ENCODE data around the gene NXN.
"Not testable (repeated sequence)": the region's sequence is repeated elsewhere in the genome, so short reads cannot be mapped to it uniquely, and the experiment has no call there.

NXN gene

DNA sequence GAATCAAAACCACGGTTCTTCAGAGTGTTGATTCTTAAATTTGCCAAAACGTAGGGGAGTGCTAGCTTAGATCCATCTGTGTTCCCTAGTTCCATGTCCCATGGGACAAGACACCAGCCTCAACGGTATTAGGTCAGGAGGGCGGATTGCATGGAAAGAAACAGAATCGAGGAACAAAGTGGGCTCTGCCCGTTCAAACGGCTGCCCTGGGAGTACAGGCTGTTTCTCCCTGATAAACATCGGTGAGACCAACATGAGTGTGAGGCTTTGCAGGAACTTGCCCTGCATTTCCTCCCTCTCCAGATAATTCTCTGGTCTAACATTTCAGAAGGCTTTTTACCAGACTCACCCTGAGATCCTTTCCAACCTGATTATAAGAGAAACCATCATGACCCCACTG is 115.3 kb downstream of the NXN start:
- Histone ChIP-seq H3K4me1 (ENCODE audit: control insufficient read depth, insufficient read depth, low read length) (peaks cover 35% of the 10 kb centered on the region), H3K27me3 (ENCODE audit: control insufficient read depth, insufficient read depth, low read length) (no peaks in the 10 kb centered on the region), H3K36me3 (ENCODE audit: control insufficient read depth, insufficient read depth, low read length) (no peaks in the 10 kb centered on the region), H3K4me3 (ENCODE audit: low read length) (no peak overlapping the region), H3K9ac (ENCODE audit: low read length) (no peak overlapping the region), H3K27ac (ENCODE audit: low read depth, low read length) (peak overlapping the region; percentile 79)

DNA sequence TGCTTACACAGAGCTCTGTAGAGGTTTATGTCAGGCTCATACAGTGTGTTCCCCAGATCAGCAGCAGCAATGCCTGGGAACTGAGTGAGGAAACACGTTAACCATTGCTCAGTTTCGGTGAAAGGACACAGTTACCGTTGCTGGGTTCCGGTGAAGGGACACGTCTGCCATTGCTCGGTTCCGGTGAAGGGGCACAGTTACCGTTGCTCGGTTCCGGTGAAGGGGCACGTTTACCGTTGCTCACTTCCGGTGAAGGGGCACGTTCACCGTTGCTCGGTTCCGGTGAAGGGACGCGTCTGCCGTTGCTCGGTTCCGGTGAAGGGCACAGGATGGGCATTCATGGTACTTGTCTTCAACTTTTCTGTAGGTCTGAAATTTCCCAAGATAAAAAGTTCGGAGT is 115.7 kb downstream of the NXN start:
- no peaks in the 10 kb centered on the region for H3K27me3 ChIP-seq (ENCODE audit: control insufficient read depth, insufficient read depth, low read length)
- H3K4me3 ChIP-seq (ENCODE audit: low read length), result no peak overlapping the region
- H3K27ac ChIP-seq (ENCODE audit: low read depth, low read length), result peak overlapping the region; percentile 79

GRCh38 chr17:862582-862981 is 117.0 kb downstream of the NXN start:
- Histone ChIP-seq H3K27ac (ENCODE audit: low read depth, low read length) (peak overlapping the region; percentile 63), H3K27me3 (ENCODE audit: control insufficient read depth, insufficient read depth, low read length) (no peaks in the 10 kb centered on the region), H3K4me1 (ENCODE audit: control insufficient read depth, insufficient read depth, low read length) (peaks cover 31% of the 10 kb centered on the region), H3K36me3 (ENCODE audit: control insufficient read depth, insufficient read depth, low read length) (no peaks in the 10 kb centered on the region), H3K4me3 (ENCODE audit: low read length) (no peak overlapping the region), H3K9ac (ENCODE audit: low read length) (no peak overlapping the region)

More for the DNA sequence above, 115.7 kb downstream of the NXN start:
- H3K36me3 ChIP-seq (ENCODE audit: control insufficient read depth, insufficient read depth, low read length), result no peaks in the 10 kb centered on the region
- H3K4me1 ChIP-seq (ENCODE audit: control insufficient read depth, insufficient read depth, low read length), result peaks cover 34% of the 10 kb centered on the region
- H3K9ac ChIP-seq (ENCODE audit: low read length), result no peak overlapping the region

DNA sequence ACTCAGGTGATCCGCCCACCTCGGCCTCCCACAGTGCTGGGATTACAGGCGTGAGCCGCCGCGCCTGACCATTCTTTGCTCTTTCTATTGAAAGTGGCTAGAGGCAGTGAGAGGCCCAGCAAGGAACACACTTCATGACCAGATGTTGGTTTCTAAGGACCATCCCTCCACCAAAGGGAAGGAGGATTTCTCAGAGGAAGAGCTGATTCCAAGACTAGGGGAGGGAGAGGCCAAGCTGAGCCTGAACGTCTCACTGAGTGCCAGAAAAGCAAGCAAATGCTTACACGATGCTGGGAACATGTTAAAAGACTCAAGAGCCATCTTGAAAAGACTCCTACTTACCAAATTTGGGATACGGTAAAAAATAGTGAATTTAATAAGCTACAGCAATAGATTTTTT is 118.2 kb downstream of the NXN start:
- no peak overlapping the region for H3K4me3 ChIP-seq (ENCODE audit: low read length)
- H3K27ac ChIP-seq (ENCODE audit: low read depth, low read length), result peak overlapping the region; percentile 63

DNA sequence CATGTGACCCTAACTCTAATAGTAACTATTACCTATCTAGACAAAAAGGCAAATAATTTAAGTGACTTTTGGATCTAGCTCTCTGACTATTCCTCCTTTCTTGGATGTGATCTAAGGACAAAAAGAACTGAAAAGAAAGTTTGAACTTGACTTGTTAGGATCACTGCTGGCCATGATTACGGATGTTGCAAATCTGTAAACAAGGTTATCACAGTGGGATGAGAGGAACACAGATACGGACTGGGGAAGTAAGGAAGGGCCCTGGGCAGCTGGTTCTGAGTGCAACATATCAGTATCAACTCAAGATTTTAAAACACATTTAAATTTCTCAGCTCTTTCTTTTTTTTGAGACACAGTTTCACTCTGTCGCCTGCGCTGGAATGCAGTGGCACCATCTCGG is 118.8 kb downstream of the NXN start:
- H3K9ac ChIP-seq (ENCODE audit: low read length), result no peak overlapping the region
- no peak overlapping the region for H3K4me3 ChIP-seq (ENCODE audit: low read length)
- H3K27ac ChIP-seq (ENCODE audit: low read depth, low read length), result peak overlapping the region; percentile 63
- peaks cover 31% of the 10 kb centered on the region for H3K4me1 ChIP-seq (ENCODE audit: control insufficient read depth, insufficient read depth, low read length)
- H3K36me3 ChIP-seq (ENCODE audit: control insufficient read depth, insufficient read depth, low read length), result no peaks in the 10 kb centered on the region
- no peaks in the 10 kb centered on the region for H3K27me3 ChIP-seq (ENCODE audit: control insufficient read depth, insufficient read depth, low read length)

More for the DNA sequence above, 118.2 kb downstream of the NXN start:
- H3K4me1 ChIP-seq (ENCODE audit: control insufficient read depth, insufficient read depth, low read length), result peaks cover 31% of the 10 kb centered on the region
- H3K27me3 ChIP-seq (ENCODE audit: control insufficient read depth, insufficient read depth, low read length), result no peaks in the 10 kb centered on the region
- H3K36me3 ChIP-seq (ENCODE audit: control insufficient read depth, insufficient read depth, low read length), result no peaks in the 10 kb centered on the region
- no peak overlapping the region for H3K9ac ChIP-seq (ENCODE audit: low read length)

GRCh38 chr17:859824-860195 is 119.8 kb downstream of the NXN start:
- Histone ChIP-seq H3K9ac (ENCODE audit: low read length) (no peak overlapping the region), H3K27ac (ENCODE audit: low read depth, low read length) (peak overlapping the region; percentile 89), H3K36me3 (ENCODE audit: control insufficient read depth, insufficient read depth, low read length) (no peaks in the 10 kb centered on the region), H3K27me3 (ENCODE audit: control insufficient read depth, insufficient read depth, low read length) (no peaks in the 10 kb centered on the region), H3K4me3 (ENCODE audit: low read length) (no peak overlapping the region), H3K4me1 (ENCODE audit: control insufficient read depth, insufficient read depth, low read length) (peaks cover 28% of the 10 kb centered on the region)

DNA sequence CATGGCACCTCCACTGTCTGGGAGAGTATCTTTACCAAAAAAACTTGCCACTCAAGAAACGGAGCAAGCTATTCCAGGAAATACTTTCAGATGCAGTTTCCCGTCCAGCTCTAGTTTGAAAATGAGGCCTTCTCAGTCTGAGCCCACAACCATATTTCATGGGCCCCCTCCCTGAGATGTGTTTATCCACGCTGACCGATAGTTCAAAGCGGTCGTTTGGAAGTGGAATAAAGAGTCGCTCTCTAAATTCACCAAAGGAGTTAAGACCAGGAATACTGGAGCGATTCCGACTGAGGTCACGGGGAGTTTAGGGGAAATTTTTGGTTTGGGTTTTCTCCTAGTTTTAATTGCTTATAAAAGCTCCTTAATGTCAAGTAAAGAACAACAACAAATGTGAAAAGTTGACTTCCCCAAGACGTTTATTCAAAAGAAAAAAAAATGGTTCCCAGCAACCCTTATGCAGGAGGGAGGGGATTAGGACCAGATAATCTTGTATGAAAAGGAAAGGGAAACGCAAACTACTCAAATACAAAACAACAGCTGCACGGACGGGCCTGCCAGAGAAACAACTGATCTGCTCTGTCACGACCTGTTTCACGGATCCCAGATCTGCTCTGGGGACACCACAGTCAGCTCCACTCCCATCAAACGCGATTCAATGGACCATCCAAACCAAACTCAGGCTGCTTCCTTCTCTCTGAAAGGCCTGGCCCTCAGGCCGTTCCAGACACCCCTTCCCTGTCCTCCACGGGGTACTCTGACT is 120.3 kb downstream of the NXN start:
- no peak overlapping the region for H3K9ac ChIP-seq (ENCODE audit: low read length)
- H3K4me1 ChIP-seq (ENCODE audit: control insufficient read depth, insufficient read depth, low read length), result peaks cover 25% of the 10 kb centered on the region
- H3K27me3 ChIP-seq (ENCODE audit: control insufficient read depth, insufficient read depth, low read length), result no peaks in the 10 kb centered on the region
- peak overlapping the region; percentile 89 for H3K27ac ChIP-seq (ENCODE audit: low read depth, low read length)
- H3K36me3 ChIP-seq (ENCODE audit: control insufficient read depth, insufficient read depth, low read length), result no peaks in the 10 kb centered on the region
- no peak overlapping the region for H3K4me3 ChIP-seq (ENCODE audit: low read length)

GRCh38 chr17:856149-856548 is 123.4 kb downstream of the NXN start:
- H3K9ac ChIP-seq (ENCODE audit: low read length), result no peak overlapping the region
- H3K36me3 ChIP-seq (ENCODE audit: control insufficient read depth, insufficient read depth, low read length), result no peaks in the 10 kb centered on the region
- no peak overlapping the region for H3K27ac ChIP-seq (ENCODE audit: low read depth, low read length)
- no peak overlapping the region for H3K4me3 ChIP-seq (ENCODE audit: low read length)
- peaks cover 22% of the 10 kb centered on the region for H3K4me1 ChIP-seq (ENCODE audit: control insufficient read depth, insufficient read depth, low read length)
- no peaks in the 10 kb centered on the region for H3K27me3 ChIP-seq (ENCODE audit: control insufficient read depth, insufficient read depth, low read length)

DNA sequence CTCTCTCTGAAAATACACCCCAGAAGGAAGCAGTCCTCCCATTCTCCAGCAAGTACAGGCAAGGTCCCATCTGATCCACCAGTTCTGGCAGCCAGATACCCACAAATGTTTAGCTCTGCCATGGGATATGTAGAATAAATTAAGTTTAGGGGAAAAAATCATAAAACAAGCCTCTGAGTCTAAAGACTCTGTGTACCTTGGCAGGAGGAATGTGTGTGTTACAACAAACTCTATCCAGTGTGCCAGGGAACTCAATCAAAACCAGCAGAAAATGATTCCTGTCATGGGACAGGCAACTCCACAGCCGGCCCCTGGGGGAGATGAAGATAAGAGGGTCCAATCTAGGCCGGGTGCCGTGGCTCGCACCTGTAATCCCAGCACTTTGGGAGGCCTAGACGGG is 124.0 kb downstream of the NXN start:
- H3K4me1 ChIP-seq (ENCODE audit: control insufficient read depth, insufficient read depth, low read length), result peaks cover 22% of the 10 kb centered on the region
- H3K27ac ChIP-seq (ENCODE audit: low read depth, low read length), result no peak overlapping the region
- H3K9ac ChIP-seq (ENCODE audit: low read length), result no peak overlapping the region
- no peaks in the 10 kb centered on the region for H3K27me3 ChIP-seq (ENCODE audit: control insufficient read depth, insufficient read depth, low read length)
- no peaks in the 10 kb centered on the region for H3K36me3 ChIP-seq (ENCODE audit: control insufficient read depth, insufficient read depth, low read length)
- H3K4me3 ChIP-seq (ENCODE audit: low read length), result no peak overlapping the region

DNA sequence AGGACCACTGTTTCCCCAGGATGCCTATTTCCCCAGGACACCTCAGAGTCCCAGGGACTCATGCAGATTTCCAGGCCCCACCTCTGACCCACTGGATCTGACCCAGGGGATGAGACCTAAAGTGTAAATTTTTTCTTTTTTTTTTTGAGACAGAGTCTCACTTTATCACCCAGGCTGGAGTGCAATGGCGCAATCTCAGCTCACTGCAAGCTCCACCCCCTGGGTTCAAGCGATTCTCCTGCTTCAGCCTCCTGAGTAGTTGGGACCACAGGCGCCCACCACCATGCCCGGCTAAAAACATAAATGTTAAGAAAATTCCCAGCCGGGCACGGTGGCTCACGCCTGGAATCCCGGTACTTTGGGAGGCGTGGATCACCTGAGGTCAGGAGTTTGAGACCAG is 126.7 kb downstream of the NXN start:
- not testable (repeated sequence) for H3K9ac ChIP-seq (ENCODE audit: low read length); H3K27me3 ChIP-seq (ENCODE audit: control insufficient read depth, insufficient read depth, low read length); H3K36me3 ChIP-seq (ENCODE audit: control insufficient read depth, insufficient read depth, low read length); H3K4me3 ChIP-seq (ENCODE audit: low read length)
- H3K27ac ChIP-seq (ENCODE audit: low read depth, low read length), result peak overlapping the region; percentile 75
- H3K4me1 ChIP-seq (ENCODE audit: control insufficient read depth, insufficient read depth, low read length), result peaks cover 19% of the 10 kb centered on the region

DNA sequence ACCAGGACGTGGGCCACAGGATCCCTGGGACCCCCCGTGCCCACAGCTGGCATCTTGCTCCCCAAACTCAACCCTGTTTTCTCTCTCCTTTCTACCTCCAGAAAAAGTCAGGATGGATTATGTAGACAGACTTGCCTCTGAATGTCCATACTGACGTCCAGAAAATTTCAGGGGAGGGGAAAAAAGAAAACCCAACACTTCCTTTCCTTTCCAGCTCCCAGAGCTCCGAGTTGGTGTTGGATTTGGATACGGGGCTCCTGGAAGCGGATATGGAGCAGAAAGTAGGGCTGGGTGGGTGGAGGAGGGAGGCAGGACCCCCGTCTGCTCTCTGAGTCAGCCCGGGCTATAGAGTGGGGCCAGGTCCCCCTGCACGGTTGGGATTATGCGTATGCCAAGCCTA is 127.2 kb downstream of the NXN start:
- no peak overlapping the region for H3K4me3 ChIP-seq (ENCODE audit: low read length)
- peak overlapping the region; percentile 75 for H3K27ac ChIP-seq (ENCODE audit: low read depth, low read length)
- H3K4me1 ChIP-seq (ENCODE audit: control insufficient read depth, insufficient read depth, low read length), result peaks cover 19% of the 10 kb centered on the region
- H3K36me3 ChIP-seq (ENCODE audit: control insufficient read depth, insufficient read depth, low read length), result no peaks in the 10 kb centered on the region
- H3K9ac ChIP-seq (ENCODE audit: low read length), result no peak overlapping the region
- no peaks in the 10 kb centered on the region for H3K27me3 ChIP-seq (ENCODE audit: control insufficient read depth, insufficient read depth, low read length)

- peaks cover 21% of the 10 kb centered on the region for H3K4me1 ChIP-seq (ENCODE audit: control insufficient read depth, insufficient read depth, low read length)
- H3K27ac ChIP-seq (ENCODE audit: low read depth, low read length), result peak overlapping the region; percentile 75
- H3K4me3 ChIP-seq (ENCODE audit: low read length), result no peak overlapping the region
- H3K27me3 ChIP-seq (ENCODE audit: control insufficient read depth, insufficient read depth, low read length), result no peaks in the 10 kb centered on the region
- H3K9ac ChIP-seq (ENCODE audit: low read length), result no peak overlapping the region
- H3K36me3 ChIP-seq (ENCODE audit: control insufficient read depth, insufficient read depth, low read length), result no peaks in the 10 kb centered on the region
Observed at GRCh38 chr17:851924-852323, 127.7 kb downstream of the NXN start.
